ENCODE data around the gene TEC.
"Not testable (repeated sequence)": the region's sequence is repeated elsewhere in the genome, so short reads cannot be mapped to it uniquely, and the experiment has no call there.

TEC gene

GRCh38 chr4:48242511-48243195, 27.0 kb downstream of the TEC start:
- DNase-seq (ENCODE audit: low read depth): no peak

- DNase-seq (ENCODE audit: low read depth): no peak
Observed at GRCh38 chr4:48241731-48242130, 27.9 kb downstream of the TEC start.

GRCh38 chr4:48237996-48238645, 31.5 kb downstream of the TEC start:
- no peak for DNase-seq (ENCODE audit: low read depth)

- no peak for DNase-seq (ENCODE audit: low read depth)
Observed at GRCh38 chr4:48235050-48235449, 34.6 kb downstream of the TEC start.

- no peak for DNase-seq (ENCODE audit: low read depth)
Observed at GRCh38 chr4:48234575-48234974, 35.1 kb downstream of the TEC start.

GRCh38 chr4:48228949-48229348, 40.7 kb downstream of the TEC start:
- no peak for DNase-seq (ENCODE audit: low read depth)

- DNase-seq (ENCODE audit: low read depth): no peak
Observed at GRCh38 chr4:48227662-48228061, 42.0 kb downstream of the TEC start.

GRCh38 chr4:48226199-48226598, 43.4 kb downstream of the TEC start:
- no peak for DNase-seq (ENCODE audit: low read depth)

GRCh38 chr4:48225368-48226141, 44.1 kb downstream of the TEC start:
- DNase-seq (ENCODE audit: low read depth): no peak

GRCh38 chr4:48224606-48225005, 45.0 kb downstream of the TEC start:
- no peak for DNase-seq (ENCODE audit: low read depth)

GRCh38 chr4:48223633-48224295, 45.9 kb downstream of the TEC start:
- DNase-seq (ENCODE audit: low read depth): no peak

GRCh38 chr4:48222491-48222890, 47.1 kb downstream of the TEC start:
- DNase-seq (ENCODE audit: low read depth): no peak

GRCh38 chr4:48219430-48219829, 50.2 kb downstream of the TEC start:
- not testable (repeated sequence) for DNase-seq (ENCODE audit: low read depth)

GRCh38 chr4:48216563-48216962, 53.1 kb downstream of the TEC start:
- DNase-seq (ENCODE audit: low read depth): no peak

GRCh38 chr4:48215977-48216376, 53.7 kb downstream of the TEC start:
- DNase-seq (ENCODE audit: low read depth): no peak

- no peak for DNase-seq (ENCODE audit: low read depth)
Observed at GRCh38 chr4:48212165-48212564, 57.5 kb downstream of the TEC start.

- DNase-seq (ENCODE audit: low read depth): no peak
Observed at GRCh38 chr4:48210966-48211328, 58.7 kb downstream of the TEC start.

GRCh38 chr4:48205626-48206025, 64.0 kb downstream of the TEC start:
- no peak for DNase-seq (ENCODE audit: low read depth)

- no peak for DNase-seq (ENCODE audit: low read depth)
Observed at GRCh38 chr4:48205107-48205506, 64.5 kb downstream of the TEC start.

- DNase-seq (ENCODE audit: low read depth): no peak
Observed at GRCh38 chr4:48203819-48204218, 65.8 kb downstream of the TEC start.

GRCh38 chr4:48197643-48198237, 71.9 kb downstream of the TEC start:
- no peak for DNase-seq (ENCODE audit: low read depth)

GRCh38 chr4:48196758-48197504, 72.7 kb downstream of the TEC start:
- no peak for DNase-seq (ENCODE audit: low read depth)

All from activated T-cell treated with anti-CD3 and anti-CD28 coated beads for 24 hours (primary cell).